HepG2 (cell line): ENCODE measurements around the gene WNK4. TPM values are rescaled to one million over a fixed set of nuclear protein-coding genes. Genes with fewer than 3 reads are reported as not detected.

Source experiments
- CEBPZ ChIP-seq: IDR thresholded peaks from 2 replicates; pipeline ENCODE4 v1.6.1; 2012; ENCODE audit warnings: low read length, improper control_type of control experiment
- IKZF1 ChIP-seq: fragments of 450-650 bp; IDR thresholded peaks from 2 replicates; pipeline ENCODE4 v1.7.1; 2016
- LRRFIP1 ChIP-seq: sonication (generic); formaldehyde crosslinking; conservative IDR thresholded peaks from 2 replicates; pipeline ENCODE4 v1.4.0; 2020; ENCODE audit warnings: missing genetic modification reagents
- MTF1 ChIP-seq: sonication (generic); formaldehyde crosslinking; IDR thresholded peaks from 2 replicates; pipeline ENCODE4 v1.5.0; 2020; ENCODE audit warnings: missing genetic modification reagents
- TRIM24 ChIP-seq: sonication (generic); formaldehyde crosslinking; IDR thresholded peaks from 2 replicates; pipeline ENCODE4 v1.8.0; 2022; ENCODE audit warnings: mild to moderate bottlenecking, missing genetic modification reagents
- ZBTB14 ChIP-seq: sonication (generic); formaldehyde crosslinking; IDR thresholded peaks from 2 replicates; pipeline ENCODE4 v1.4.0; 2020; ENCODE audit warnings: missing genetic modification reagents
- ZNF136 ChIP-seq: sonication (generic); formaldehyde crosslinking; IDR thresholded peaks from 2 replicates; pipeline ENCODE4 v1.8.1; 2022; ENCODE audit warnings: low read depth, mild to moderate bottlenecking, moderate library complexity, missing genetic modification reagents
- ZNF235 ChIP-seq: sonication (generic); formaldehyde crosslinking; IDR thresholded peaks from 2 replicates; pipeline ENCODE4 v1.8.1; 2023; ENCODE audit warnings: mild to moderate bottlenecking, missing genetic modification reagents, borderline replicate concordance
- ZNF280B ChIP-seq: sonication (generic); formaldehyde crosslinking; IDR thresholded peaks from 2 replicates; pipeline ENCODE4 v1.5.0; 2020; ENCODE audit warnings: missing genetic modification reagents, mild to moderate bottlenecking, borderline replicate concordance
- ZNF335 ChIP-seq: sonication (generic); formaldehyde crosslinking; IDR thresholded peaks from 2 replicates; pipeline ENCODE4 v1.4.0; 2020; ENCODE audit warnings: missing genetic modification reagents
- ZNF34 ChIP-seq: sonication (generic); formaldehyde crosslinking; IDR thresholded peaks from 2 replicates; pipeline ENCODE4 v1.4.0; 2020; ENCODE audit warnings: mild to moderate bottlenecking, missing genetic modification reagents, borderline replicate concordance
- ZNF543 ChIP-seq: sonication (generic); formaldehyde crosslinking; IDR thresholded peaks from 2 replicates; pipeline ENCODE4 v1.4.0; 2020; ENCODE audit warnings: mild to moderate bottlenecking, missing genetic modification reagents
- ZNF660 ChIP-seq: sonication (generic); formaldehyde crosslinking; IDR thresholded peaks from 2 replicates; pipeline ENCODE4 v1.5.1; 2020; ENCODE audit warnings: mild to moderate bottlenecking, low read depth, missing genetic modification reagents, borderline replicate concordance
- ZNF720 ChIP-seq: sonication (generic); formaldehyde crosslinking; IDR thresholded peaks from 2 replicates; pipeline ENCODE4 v1.4.0; 2020; ENCODE audit warnings: missing genetic modification reagents
- polyA plus RNA-seq, 8 experiments: library from polyadenylated mRNA; depleted of rRNA in 3 of 8; stranded (reverse) in 7 of 8; unstranded in 1 of 8; fragments of >200 nt; fragmentation: Illumina TruSeq in 4 of 8; extraction: Trizol in 4 of 8; gene quantifications; 2 replicates each; pipeline versions ENCODE4 v1.2.1 to v1.2.3, GENCODE V29; 2011 to 2016; ENCODE audit warnings: low read depth in 4 of 8, missing spikeins in 1 of 8, mixed read lengths in 1 of 8; ENCODE audit not compliant: insufficient read depth in 1 of 8
- total RNA-seq, 5 experiments: library from RNA; depleted of rRNA; stranded (reverse); fragments of >200 nt; fragmentation: Illumina TruSeq; extraction: Trizol; gene quantifications; 2 replicates each; pipeline ENCODE4 v1.2.3, GENCODE V29; 2016; ENCODE audit warnings: low read depth in 1 of 5

WNK4 gene
- total and polyA plus RNA-seq, 2 of the 13 experiments (the other 11 are each of a cell fraction or from before 2014, with no cell fraction given): 2.7 to 13.7 TPM

- no peak for TF ChIP-seq LRRFIP1 (CRISPR knock-in tag)
- TF ChIP-seq ZNF235 (CRISPR knock-in tag): peak; percentile 98; the same call in 1 of the 2 replicates
- TF ChIP-seq ZNF280B (CRISPR knock-in tag): no peak; the same call in 1 of the 2 replicates
- TF ChIP-seq ZNF335 (CRISPR knock-in tag): peak; percentile 93; the same call in 1 of the 2 replicates
- peak; percentile 62 for TF ChIP-seq ZBTB14 (CRISPR knock-in tag)
- TF ChIP-seq MTF1: peak; percentile 30; the same call in 1 of the 2 replicates
- TF ChIP-seq ZNF660: no peak
- TF ChIP-seq CEBPZ: no peak
- no peak for TF ChIP-seq ZNF720
- TF ChIP-seq ZNF136 (CRISPR knock-in tag): 0 out of 2 replicates have a peak, but pooled peaks have one; percentile 65
- peak; percentile 93 for TF ChIP-seq ZNF34 (CRISPR knock-in tag)
- no peak for TF ChIP-seq TRIM24 (CRISPR knock-in tag)
- TF ChIP-seq ZNF543 (CRISPR knock-in tag): peak; percentile 95; the same call in 1 of the 2 replicates
- no peak for TF ChIP-seq IKZF1
These were observed 52.7 kb downstream of the WNK4 start, which contains the start of gene PSME3 (continued) for GRCh38 chr17:42832934-42833766.
